Motor neuron (in vitro differentiated cells): ENCODE measurements around the gene GP9. TPM values are rescaled to one million over a fixed set of nuclear protein-coding genes. Genes with fewer than 3 reads are reported as not detected.
"Not testable (repeated sequence)": the region's sequence is repeated elsewhere in the genome, so short reads cannot be mapped to it uniquely, and the experiment has no call there.

Experiments used
- ATAC-seq, 8 experiments: fragments of 200-7000 bp; cut with Tn5 transposase; replicated peaks in 6 of 8; 2 replicates each; pipeline ENCODE4 v1.8.0; 2021; ENCODE audit warnings: mild to moderate bottlenecking in 8 of 8, moderate library complexity in 8 of 8
- H3K27ac ChIP-seq, 2 donors: fragments of 250-450 bp; sonication (Bioruptor Pico); 2 replicates each; pipeline ENCODE4 v1.9.0; 2021; ENCODE audit warnings: antibody characterized with exemption in 2 of 2, mild to moderate bottlenecking in 2 of 2, moderate library complexity in 1 of 2
- H3K4me1 ChIP-seq, 2 donors: fragments of 250-450 bp; sonication (Bioruptor Pico); replicated peaks in 1 of 2; 2 replicates each; pipeline ENCODE4 v1.6.1; 2021; ENCODE audit warnings: antibody characterized with exemption in 2 of 2, mild to moderate bottlenecking in 2 of 2, moderate library complexity in 1 of 2
- H3K4me3 ChIP-seq, 5 donors: fragments of 250-450 bp; sonication (Bioruptor Pico); 2 replicates each; pipeline ENCODE4 v1.9.0; 2021; ENCODE audit warnings: antibody characterized with exemption in 5 of 5, mild to moderate bottlenecking in 5 of 5, moderate library complexity in 4 of 5
- WGBS, 10 experiments: fragments of 450-650 bp; shearing (Covaris generic); methylation state at CpG; one replicate each; pipeline ENCODE4 v1.0.0; 2022; 5-methylcytosine and 5-hydroxymethylcytosine counted together
- in situ Hi-C, 9 experiments: fragments of 400-800 bp; cut with MboI; loops; one replicate each; pipeline ENCODE4 v1.15.0; 2021; ENCODE audit warnings: low sequenced_read_pairs in 9 of 9, low pct_unique_long_range_greater_than_20kb in 2 of 9; ENCODE audit not compliant: unreplicated experiment in 9 of 9
- total RNA-seq, 8 experiments: library from RNA; unstranded; fragments of 300-600 nt; gene quantifications; 2 replicates each; pipeline versions ENCODE4 v1.2.3 to v1.2.4, GENCODE V29; 2022

Gene GP9
- total RNA-seq, 8 experiments from 2014 or later, result not detected

DNA sequence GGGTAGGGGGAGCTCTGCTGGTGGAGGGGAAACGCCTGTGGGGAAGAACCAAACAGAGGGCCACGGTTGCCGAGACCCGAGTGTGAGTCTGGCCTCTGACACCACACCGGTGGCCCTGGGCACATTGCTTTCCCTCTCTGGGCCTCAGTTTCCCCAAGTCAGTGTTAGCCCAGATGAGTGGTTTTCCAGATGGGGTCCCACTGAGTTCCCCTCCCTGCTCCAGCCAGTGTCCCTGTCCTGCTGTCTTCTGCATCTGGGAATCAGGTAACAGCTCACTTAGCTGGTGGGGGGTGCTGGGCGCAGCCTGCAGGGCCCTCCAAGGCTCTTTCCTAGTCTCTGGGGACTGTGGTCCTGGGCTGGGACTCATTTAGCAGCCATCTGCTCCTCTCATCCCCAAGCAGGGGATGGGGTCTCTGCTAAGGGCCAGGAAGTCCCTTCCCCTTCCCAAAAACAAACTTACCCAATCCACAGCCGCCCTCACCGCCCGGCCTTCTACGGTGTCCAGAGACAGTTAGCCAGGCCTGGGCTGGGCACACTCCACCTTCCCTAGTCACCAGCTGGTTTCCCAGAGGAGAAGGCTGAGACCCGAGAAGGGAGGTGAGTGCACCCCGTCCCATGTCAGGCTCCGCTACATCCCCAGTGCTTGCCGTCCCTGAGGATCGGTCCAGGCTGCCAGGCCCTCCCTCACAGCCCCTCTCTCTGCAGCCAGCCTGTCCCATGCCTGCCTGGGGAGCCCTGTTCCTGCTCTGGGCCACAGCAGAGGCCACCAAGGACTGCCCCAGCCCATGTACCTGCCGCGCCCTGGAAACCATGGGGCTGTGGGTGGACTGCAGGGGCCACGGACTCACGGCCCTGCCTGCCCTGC lies 676 bp downstream of the GP9 start:
- H3K4me1 ChIP-seq, result no peaks in the 10 kb centered on the region
- no peak overlapping the region for H3K4me3 ChIP-seq
- in situ Hi-C loops, result no loop called here
- no peak overlapping the region for H3K27ac ChIP-seq
- ATAC-seq, result no peak
- WGBS, 10 experiments, result 100% methylated on average over 1 of the region's 19 CpGs; no CpG with 5 or more reads in 9 of the 10 experiments

DNA sequence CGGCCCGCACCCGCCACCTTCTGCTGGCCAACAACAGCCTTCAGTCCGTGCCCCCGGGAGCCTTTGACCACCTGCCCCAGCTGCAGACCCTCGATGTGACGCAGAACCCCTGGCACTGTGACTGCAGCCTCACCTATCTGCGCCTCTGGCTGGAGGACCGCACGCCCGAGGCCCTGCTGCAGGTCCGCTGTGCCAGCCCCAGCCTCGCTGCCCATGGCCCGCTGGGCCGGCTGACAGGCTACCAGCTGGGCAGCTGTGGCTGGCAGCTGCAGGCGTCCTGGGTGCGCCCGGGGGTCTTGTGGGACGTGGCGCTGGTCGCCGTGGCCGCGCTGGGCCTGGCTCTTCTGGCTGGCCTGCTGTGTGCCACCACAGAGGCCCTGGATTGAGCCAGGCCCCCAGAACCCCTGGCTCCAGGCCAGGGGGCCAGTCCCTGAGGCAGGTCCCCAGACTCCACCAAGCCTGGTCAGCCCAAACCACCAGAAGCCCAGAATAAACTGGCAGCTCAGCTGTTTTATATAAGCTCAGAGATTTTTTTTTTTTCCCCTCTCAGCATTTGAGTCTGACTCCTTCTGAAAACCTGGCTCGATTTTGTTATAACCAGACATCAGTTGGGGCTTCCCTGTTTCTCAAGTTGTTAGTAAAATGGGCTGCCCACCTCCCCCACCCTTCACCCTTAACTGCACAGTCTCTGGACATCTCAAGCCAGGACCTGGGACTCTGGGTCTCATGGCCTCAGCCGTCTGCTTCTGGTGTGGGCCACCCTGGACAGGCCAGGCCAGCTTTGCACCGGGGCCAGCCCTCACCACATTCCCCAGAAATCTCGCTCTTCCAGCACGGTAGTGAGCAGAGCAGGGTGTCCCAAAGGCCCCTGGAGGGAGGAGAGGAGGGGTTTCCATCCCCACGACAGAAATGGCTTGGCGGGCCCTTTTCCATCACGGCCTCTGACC lies 1.6 kb downstream of the GP9 start:
- ATAC-seq, result no peak
- in situ Hi-C loops, result no loop called here
- Histone ChIP-seq H3K4me1 (peaks cover 0 to 2% of the 10 kb centered on the region in 2 donors), H3K27ac (no peak overlapping the region), H3K4me3 (no peak overlapping the region)
- 73 to 90% (median 75%) methylated on average over 2 to 5 of the region's 32 CpGs; no CpG with 5 or more reads in 7 of the 10 experiments for WGBS, 10 experiments

DNA sequence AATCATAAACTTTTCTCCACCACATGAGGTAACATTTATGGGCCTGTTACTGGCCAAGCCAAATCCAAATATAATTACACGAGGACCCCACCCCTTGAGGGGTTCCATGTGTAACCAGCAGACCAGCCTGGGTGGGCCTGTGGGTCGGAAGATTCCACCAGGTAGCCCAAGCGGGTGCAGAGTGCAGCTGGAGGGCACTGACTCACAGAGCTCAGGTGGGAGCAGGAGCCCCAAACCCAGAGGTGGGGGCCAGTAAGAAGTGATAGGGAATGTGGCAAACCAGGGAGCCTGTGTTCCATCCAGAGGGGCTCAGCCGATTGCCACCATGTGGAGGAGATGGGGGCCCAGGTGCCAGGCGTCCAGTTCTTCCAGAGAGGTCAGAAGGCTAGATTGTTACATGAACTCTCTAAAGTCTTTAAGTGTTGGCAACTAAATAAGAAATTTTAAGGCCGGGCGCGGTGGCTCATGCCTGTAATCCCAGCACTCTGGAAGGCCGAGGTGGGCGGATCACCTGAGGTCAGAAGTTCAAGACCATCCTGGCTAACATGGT lies 2.6 kb downstream of the GP9 start:
- 0 to 100% (median 80%) methylated on average over 1 to 4 of the region's 10 CpGs; no CpG with 5 or more reads in 1 of the 10 experiments for WGBS, 10 experiments
- Histone ChIP-seq H3K4me3 (no peak overlapping the region), H3K4me1 (peaks cover 0 to 7% of the 10 kb centered on the region in 2 donors), H3K27ac (no peak overlapping the region)
- in situ Hi-C loops, result no loop called here
- ATAC-seq, result no peak

DNA sequence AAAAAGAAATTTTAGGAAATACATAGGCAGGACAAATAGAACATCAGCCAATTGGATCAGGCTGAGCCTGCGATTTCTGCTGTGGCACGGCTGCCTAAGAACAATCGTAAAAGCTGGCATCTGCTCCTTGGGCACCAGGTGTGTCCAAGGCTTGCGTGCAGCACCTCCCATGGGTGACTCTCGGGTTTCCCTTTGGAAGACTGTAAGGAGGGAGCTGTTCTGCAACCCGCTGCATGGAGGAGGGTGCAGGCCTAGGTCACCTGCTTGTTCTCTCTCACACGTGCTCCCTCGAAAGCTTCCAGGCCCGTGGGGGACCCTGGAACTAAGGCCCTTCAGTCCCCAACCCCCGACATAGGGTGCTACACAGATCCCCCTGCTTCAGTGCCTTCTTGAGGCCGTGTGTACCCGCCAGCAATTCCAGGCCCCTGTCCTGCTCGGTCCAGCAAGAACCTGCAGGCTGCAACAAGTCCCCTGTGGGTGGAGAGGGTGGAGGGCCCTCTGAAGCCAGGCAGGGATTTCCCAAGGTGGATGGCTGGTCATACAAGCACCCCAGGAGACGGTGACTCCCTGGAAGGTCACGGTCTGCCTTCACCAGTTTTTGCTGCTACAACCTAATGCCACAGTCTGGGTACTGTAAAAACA lies 3.4 kb downstream of the GP9 start:
- in situ Hi-C loops, result no loop called here
- ATAC-seq, result no peak
- no peak overlapping the region for H3K4me3 ChIP-seq
- peaks cover 0 to 7% of the 10 kb centered on the region in 2 donors for H3K4me1 ChIP-seq
- no peak overlapping the region for H3K27ac ChIP-seq
- 61 to 100% (median 87%) methylated on average over 1 to 7 of the region's 15 CpGs; no CpG with 5 or more reads in 3 of the 10 experiments for WGBS, 10 experiments

DNA sequence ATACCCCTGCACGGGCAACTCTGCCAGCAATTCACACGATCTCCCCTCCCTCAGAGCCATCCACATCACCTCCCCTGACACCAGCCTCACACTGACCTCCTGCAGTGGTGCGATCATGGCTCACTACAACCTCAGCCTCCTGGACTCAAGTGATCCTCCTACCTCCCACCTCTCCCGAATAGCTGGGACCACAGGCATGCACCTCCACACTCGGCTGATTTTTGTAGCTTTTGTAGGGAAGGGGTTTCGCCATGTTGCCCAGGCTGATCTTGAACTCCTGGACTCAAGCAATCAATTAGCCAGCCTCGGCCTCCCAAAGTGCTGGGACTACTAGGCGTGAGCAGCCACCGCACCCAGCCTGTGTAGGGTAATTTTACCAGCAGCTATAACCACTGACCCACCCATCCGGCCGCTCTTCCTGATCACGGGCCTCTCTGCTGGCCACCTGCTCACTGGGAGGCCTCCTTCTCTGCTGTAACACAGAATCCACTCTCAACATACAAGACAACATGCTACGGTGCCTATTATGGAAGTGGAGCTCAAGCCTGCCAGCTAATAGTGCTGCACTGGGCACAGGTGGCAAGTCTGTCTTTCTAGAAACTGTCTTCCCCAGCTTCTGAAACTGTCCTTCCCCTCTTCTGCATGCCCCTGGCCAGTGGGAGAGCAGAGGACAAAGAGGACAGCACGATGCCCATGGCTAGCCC lies 4.6 kb downstream of the GP9 start:
- 0 to 78% (median 67%) methylated on average over 1 to 11 of the region's 14 CpGs; no CpG with 5 or more reads in 5 of the 10 experiments for WGBS, 10 experiments
- in situ Hi-C loops, result no loop called here
- no peak overlapping the region for H3K27ac ChIP-seq
- peaks cover 0 to 7% of the 10 kb centered on the region in 2 donors for H3K4me1 ChIP-seq
- ATAC-seq, result peak in 3 of 8 experiments; percentile 23 to 86 (median 36)
- no peak overlapping the region for H3K4me3 ChIP-seq

DNA sequence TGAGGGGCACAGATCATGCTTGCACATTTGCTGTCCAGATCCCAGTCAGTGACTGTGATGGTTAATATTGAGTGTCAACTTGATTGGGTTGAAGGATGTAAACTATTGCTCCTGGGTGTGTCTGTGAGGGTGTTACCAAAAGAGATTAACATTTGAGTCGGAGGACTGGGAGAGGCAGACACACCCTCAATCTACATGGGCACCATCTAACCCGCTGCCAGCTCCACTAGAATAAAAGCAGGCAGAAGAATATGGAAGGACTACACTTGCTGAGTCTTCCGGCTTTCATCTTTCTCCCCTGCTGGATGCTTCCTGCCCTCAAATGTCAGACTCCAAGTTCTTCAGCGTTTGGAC lies 5.1 kb downstream of the GP9 start:
- in situ Hi-C loops, result no loop called here
- 0 to 100% (median 56%) methylated on average over 1 to 3 of the region's 4 CpGs; no CpG with 5 or more reads in 2 of the 10 experiments for WGBS, 10 experiments
- peaks cover 0 to 7% of the 10 kb centered on the region in 2 donors for H3K4me1 ChIP-seq
- H3K4me3 ChIP-seq, result no peak overlapping the region
- ATAC-seq, result peak in 3 of 8 experiments; percentile 46 to 54 (median 50)
- H3K27ac ChIP-seq, result no peak overlapping the region

DNA sequence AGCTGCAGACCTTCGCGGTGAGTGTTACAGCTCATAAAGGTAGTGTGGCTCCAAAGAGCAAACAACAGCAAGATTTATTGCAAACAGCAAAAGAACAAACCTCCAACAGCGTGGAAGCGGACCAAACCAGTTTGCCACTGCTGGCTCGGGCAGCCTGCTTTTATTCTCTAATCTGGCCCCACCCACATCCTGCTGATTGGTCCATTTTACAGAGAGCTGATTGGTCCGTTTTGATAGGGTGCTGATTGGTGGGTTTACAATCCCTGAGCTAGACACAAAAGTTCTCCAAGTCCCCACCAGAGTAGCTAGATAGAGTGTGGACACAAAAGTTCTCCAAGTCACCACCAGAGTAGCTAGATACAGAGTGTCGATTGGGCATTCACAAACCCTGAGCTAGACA lies 7.1 kb downstream of the GP9 start:
- peak overlapping the region in 1 of 2 donors; percentile 65 for H3K27ac ChIP-seq
- H3K4me3 ChIP-seq, H3K4me1 ChIP-seq, in situ Hi-C loops: not testable (repeated sequence)
- peak in 4 of 8 experiments; percentile 45 to 71 (median 60) for ATAC-seq
- WGBS, 10 experiments, result 70 to 82% (median 80%) methylated on average over 1 to 5 of the region's 7 CpGs; no CpG with 5 or more reads in 7 of the 10 experiments

DNA sequence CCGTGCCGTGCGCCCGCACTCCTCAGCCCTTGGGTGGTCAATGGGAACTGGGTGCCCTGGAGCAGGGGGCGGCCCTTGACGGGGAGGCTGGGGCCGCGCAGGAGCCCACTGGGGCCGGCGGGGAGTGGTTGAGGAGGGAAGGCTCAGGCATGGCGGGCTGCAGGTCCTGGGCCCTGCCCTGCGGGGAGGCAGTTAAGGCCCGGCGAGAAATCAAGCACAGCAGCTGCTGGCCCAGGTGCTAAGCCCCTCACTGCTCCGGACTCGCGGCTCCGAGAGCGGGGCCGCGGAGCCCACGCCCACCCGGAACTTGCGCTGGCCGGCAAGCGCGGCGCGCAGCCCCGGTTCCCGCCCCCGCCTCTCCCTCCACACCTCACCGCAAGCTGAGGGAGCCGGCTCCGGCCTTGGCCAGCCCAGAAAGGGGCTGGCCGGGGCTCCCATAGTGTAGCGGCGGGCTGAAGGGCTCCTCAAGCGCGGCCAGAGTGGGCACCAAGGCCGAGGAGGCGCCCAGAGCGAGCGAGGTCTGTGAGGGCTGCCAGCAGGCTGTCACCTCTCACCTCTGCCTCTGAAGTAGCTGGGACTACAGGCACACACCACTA lies 7.8 kb downstream of the GP9 start:
- 20% methylated on average over 3 of the region's 44 CpGs; no CpG with 5 or more reads in 9 of the 10 experiments for WGBS, 10 experiments
- Histone ChIP-seq H3K4me1 (peaks cover 0 to 7% of the 10 kb centered on the region in 2 donors), H3K27ac (no peak overlapping the region), H3K4me3 (no peak overlapping the region)
- peak in 1 of 8 experiments; percentile 23 for ATAC-seq
- in situ Hi-C loops, result no loop called here

DNA sequence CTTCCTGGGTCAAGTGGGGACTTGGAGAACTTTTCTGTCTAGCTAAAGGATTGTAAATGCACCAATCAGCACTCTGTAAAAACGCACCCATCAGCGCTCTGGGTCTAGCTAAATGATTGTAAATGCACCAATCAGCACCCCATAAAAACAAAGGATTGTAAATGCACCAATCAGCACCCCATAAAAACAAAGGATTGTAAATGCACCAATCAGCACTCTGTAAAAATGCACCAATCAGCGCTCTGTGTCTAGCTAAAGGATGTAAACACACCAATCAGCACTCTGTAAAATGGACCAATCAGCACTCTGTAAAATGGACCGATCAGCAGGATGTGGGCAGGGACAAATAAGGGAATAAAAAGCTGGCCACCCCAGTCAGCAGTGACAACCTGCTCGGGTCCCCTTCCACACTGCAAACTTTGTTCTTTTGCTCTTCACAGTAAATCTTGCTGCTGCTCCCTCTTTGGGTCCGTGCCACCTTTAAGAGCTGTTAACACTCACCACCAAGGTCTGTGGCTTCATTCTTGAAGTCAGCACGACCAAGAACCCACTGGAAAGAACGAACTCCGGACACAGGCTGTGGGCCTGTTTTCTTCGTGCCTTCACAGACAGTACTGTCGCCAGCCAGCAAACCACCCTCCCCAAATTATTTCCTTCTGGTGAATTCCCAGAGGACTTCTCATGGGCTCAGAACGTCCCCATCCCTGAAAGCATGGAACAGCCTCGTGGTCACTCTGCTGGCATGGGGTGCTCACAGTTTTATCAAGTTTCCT lies 8.9 kb downstream of the GP9 start:
- H3K4me3 ChIP-seq, H3K27ac ChIP-seq, in situ Hi-C loops, H3K4me1 ChIP-seq, ATAC-seq: not testable (repeated sequence)
- WGBS, 10 experiments, result 35 to 100% (median 80%) methylated on average over 1 to 10 of the region's 13 CpGs; no CpG with 5 or more reads in 2 of the 10 experiments

DNA sequence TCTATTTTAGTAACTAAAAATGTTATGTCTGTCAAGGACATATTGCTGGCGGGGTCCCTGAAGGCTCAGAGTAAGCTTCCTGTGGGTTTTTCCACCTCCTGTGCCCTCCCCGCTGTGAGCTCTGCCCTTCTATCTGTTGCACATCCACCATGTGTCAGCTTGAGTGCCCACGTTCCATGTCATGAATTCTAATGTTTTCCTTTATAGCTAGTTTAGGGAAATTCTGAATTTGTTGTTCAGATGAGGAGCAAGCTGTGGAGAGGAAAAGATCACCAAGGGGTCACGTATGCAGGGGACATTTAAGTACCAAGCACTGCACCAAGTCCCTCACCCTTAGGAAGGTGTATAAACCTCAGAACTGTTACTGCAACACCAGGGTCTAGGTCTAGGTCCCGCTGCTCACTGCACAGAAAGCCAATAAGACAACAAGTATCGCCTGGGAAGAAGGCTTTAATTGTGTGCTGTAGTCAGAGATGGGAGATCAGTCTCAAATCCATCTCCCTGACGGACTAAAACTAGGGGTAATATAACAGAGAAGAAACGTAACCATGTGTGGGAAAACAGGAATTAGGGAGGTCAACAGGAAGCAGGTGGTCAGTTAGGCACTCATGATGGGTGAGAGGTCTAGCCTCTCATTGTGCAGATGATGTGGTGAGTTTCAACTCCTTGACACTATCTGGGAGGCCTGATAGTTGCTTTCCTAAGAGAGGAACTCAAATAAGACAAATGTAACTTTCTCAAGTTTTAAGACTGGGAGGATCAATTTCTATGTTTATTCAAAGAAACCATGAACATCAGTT lies 9.7 kb downstream of the GP9 start:
- in situ Hi-C loops, result no loop called here
- H3K27ac ChIP-seq, result no peak overlapping the region
- ATAC-seq, result no peak
- no peak overlapping the region for H3K4me3 ChIP-seq
- peaks cover 0 to 7% of the 10 kb centered on the region in 2 donors for H3K4me1 ChIP-seq
- 22 to 81% (median 69%) methylated on average over 1 to 6 of the region's 8 CpGs; no CpG with 5 or more reads in 1 of the 10 experiments for WGBS, 10 experiments
